Hepatic stellate cell (primary cell): ENCODE results near the gene EPS8L1.

Experiments used
- DNase-seq: peaks from one replicate; pipeline ENCODE4 v3.0.0; 2011; ENCODE audit warnings: low spot score

The EPS8L1 gene

GRCh38 chr19:55080121-55080967, 4.7 kb downstream of the EPS8L1 start:
- peak; percentile 84 for DNase-seq

- peak; percentile 63 for DNase-seq
Observed at GRCh38 chr19:55080968-55081769, 5.5 kb downstream of the EPS8L1 start.

DNA sequence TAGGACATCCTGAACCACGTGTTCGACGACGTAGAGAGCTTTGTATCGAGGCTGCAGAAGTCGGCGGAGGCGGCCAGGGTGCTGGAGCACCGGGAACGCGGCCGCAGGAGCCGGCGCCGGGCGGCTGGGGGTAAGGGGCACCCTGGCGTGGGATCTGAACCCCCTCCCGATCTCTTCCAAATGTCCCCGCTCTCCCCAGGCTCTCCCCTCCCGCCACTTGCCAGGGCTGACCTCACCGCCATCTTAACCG, 6.0 kb downstream of the EPS8L1 start:
- no peak for DNase-seq

DNA sequence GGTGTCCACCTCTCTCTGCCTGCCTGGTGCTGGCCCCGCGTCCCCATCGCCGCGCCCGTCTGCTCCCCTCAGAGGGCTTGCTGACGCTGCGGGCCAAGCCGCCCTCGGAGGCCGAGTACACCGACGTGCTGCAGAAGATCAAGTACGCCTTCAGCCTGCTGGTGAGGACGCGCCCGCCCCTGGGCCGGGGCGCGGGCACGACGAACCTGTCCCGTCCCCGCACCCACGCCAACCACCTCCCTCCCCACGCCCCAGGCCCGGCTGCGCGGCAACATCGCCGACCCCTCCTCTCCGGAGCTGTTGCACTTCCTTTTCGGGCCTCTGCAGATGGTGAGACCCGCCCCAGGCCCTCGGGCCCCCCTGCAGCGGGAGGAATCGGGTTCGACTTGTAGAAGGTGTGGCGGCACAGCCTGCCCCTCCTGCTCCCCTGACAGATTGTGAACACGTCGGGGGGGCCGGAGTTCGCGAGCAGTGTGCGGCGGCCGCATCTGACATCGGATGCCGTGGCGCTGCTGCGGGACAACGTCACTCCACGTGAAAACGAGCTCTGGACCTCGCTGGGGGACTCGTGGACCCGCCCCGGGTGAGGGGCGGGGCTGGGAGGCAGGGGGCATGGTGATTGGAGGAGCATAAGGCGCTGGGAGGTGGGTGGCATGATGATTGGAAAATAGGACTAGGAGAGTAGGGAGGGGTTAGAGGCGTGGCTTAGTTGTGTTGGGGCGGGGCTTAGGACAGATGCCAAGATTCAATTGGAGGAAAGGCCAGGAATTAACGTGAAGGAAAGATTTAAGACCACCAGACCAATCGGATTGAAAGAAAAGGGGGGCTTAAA, 6.6 kb downstream of the EPS8L1 start:
- peak; percentile 54 for DNase-seq

- DNase-seq: no peak
Observed at GRCh38 chr19:55083004-55083850, 7.6 kb downstream of the EPS8L1 start.

GRCh38 chr19:55084416-55084815, 8.7 kb downstream of the EPS8L1 start:
- no peak for DNase-seq

DNA sequence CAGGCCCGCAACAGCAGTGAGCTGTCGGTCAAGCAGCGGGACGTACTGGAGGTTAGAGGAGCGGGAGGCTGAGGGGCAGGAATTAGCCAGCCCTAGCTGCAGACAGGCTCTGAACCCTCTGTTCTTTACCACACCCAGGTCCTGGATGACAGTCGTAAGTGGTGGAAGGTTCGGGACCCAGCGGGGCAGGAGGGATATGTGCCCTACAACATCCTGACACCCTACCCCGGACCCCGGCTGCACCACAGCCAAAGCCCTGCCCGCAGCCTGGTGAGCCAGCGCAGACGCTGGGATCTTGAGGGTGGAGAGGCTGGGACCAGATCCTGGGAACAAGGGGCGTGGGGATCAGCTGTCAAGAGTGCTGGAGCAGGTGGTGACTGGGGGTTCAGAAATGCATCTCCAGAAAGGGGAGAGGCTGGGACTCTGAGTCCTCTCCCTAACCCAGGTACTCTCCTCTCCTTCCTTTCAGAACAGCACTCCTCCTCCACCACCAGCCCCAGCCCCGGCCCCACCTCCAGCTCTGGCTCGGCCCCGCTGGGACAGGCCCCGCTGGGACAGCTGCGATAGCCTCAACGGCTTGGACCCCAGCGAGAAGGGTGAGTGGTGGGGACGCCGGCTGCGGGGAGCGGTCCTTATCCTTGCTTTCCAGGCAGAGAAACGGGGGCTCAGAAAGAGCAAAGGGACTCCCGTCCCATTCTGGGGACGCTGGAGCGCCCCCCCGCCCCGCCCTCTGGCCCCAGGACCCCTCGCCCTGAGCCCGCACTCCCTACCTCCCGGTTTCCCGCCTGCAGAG, 10.4 kb downstream of the EPS8L1 start:
- DNase-seq: no peak

DNA sequence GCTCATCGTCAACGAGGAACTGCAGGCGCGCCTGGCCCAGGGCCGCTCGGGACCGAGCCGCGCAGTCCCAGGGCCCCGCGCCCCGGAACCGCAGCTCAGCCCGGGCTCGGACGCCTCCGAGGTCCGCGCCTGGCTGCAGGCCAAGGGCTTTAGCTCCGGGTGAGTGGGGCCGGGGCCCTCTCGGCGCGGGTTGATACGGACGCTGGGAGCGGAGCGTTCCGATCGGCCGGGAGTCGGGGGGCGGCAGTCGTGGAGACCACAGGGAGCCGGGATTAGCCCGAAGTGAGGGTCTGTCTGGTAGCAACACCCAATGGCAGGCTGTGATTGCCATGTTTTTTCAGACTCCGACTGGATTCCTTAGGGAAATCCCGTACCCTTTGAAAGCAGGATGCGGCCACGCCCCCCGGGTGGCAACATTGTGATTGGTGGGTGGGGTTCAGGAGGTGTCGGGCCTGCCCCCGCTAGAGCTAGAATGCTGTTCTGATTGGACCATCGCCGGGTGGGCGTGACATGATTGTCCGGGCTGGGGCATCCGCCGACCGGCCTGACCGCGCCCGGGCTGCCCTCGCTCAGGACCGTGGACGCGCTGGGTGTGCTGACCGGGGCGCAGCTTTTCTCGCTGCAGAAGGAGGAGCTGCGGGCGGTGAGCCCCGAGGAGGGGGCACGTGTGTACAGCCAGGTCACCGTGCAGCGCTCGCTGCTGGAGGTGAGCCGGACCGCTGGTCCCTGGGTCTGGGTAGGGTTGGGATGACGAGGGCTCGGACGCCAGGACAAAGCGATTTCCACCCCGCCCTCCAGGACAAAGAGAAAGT, 11.3 kb downstream of the EPS8L1 start:
- DNase-seq: peak; percentile 100

- peak; percentile 78 for DNase-seq
Observed at GRCh38 chr19:55087542-55087901, 11.9 kb downstream of the EPS8L1 start.

- no peak for DNase-seq
Observed at GRCh38 chr19:55088021-55088451, 12.4 kb downstream of the EPS8L1 start.

GRCh38 chr19:55088543-55089341, 13.1 kb downstream of the EPS8L1 start:
- DNase-seq: peak; percentile 81

DNA sequence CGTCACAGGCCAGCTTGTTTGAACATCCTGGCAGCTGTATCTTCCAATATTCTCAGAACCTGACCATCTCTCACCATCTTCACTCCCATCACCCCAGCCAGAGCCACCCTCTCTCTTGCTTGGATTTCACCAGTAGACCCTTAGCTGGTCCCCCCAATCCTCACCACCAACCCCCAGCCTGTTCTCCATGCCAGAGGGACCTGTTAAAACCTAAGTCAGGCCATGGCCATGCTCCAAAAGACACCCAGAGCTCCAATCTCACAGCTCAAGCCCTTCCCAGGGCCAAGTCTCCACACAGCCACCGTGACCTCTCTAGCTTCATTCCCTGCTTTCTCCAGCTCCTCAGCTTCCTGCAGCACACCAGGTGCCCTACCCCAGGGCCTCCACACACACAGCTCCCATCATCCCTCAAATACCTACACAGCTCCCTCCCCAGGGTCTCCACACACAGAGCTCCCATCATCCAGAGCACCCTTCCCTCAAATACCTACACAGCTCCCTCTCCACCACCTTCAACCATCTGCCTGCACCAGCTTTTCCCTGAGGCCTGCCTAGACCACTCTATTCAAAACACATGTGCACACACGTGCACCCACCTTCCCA, 13.8 kb downstream of the EPS8L1 start:
- no peak for DNase-seq

GRCh38 chr19:55090564-55090963, 14.9 kb downstream of the EPS8L1 start:
- DNase-seq: no peak

DNA sequence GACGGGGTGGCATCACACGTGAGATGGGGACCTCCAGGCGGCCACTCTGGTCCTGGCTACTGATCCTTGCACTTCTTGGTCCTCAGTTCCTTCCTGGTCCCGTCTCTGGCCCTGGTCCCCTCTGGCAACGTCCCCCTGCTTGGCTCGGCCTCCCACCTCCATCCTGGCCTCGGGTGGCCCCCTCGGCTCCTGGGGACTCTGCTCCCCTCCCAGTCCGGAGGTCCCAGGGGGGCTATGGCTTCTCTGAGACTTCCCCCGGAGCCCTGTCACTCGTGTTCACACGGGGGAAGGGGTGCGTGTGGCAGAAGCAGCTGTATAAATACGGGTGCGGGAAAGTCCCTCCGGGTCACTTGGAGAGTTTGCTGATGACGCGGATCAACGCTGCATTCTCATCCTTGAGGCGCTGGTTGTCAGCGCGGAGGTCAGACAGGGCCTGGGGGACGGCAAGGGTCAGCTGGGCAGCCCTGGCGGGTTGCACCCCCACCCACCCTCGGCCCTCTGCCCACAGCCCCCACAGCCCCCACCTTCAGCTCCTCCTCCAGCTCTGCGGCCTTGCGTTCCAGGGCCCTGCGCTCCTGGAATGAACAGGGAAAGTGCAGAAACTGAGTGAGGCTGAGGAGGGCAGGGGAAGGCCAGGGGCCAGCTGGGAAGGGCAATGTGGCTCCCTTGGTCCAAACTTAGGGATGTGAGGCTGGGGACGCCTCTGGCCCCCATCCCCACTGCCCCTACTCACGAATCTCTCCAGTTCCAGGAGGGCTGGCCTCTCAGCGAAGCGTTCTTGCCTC, 15.6 kb downstream of the EPS8L1 start:
- no peak for DNase-seq

DNA sequence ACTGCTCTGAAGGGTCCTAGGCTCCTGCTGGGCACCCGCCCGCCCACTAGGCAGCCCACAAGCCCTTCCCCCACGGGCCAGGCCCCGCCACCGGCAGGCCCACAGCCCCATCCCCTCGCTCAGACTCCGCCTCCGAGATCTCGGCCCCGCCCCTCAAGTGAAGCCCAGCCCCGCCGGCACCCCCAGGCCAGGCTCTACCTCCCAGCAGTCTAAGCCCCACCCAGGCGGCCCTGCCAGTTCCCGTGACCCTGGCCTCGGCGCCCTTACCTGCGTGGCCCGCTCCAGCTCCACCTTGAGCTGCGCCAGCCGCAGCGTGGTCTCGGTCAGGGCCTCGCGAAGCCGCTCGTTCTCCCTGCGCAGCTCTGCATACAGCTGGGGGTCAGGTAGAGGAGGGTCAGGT, 16.3 kb downstream of the EPS8L1 start:
- no peak for DNase-seq

- DNase-seq: no peak
Observed at GRCh38 chr19:55092423-55093318, 17.0 kb downstream of the EPS8L1 start.
